Smooth muscle cell (in vitro differentiated cells): ENCODE results near the gene C1QL1. TPM values are rescaled to one million over a fixed set of nuclear protein-coding genes. Genes with fewer than 3 reads are reported as not detected.

ENCODE experiments used
- DNase-seq: peaks from one replicate; lab custom pipeline; 2025; ENCODE audit not compliant: unreplicated experiment; lab: John Stamatoyannopoulos, UW
- H2AFZ ChIP-seq: fragments of 200-600 bp; sonication (generic); 2 replicates; pipeline ENCODE4 v1.6.0; 2016; ENCODE audit warnings: antibody characterized with exemption, low read depth, mild to moderate bottlenecking
- H3F3A ChIP-seq: fragments of 200-600 bp; sonication (generic); 2 replicates; pipeline ENCODE4 v1.6.0; 2017; ENCODE audit warnings: antibody characterized with exemption, low read depth
- H3K27ac ChIP-seq: fragments of 200-600 bp; sonication (generic); 2 replicates; pipeline ENCODE4 v1.5.1; 2016; ENCODE audit warnings: low read depth, mild to moderate bottlenecking
- H3K27me3 ChIP-seq: fragments of 200-600 bp; sonication (generic); 2 replicates; pipeline ENCODE4 v1.6.1; 2016; ENCODE audit warnings: low read depth, mild to moderate bottlenecking
- H3K36me3 ChIP-seq: fragments of 200-600 bp; sonication (generic); 2 replicates; pipeline ENCODE4 v1.5.1; 2016; ENCODE audit warnings: low read depth
- H3K4me1 ChIP-seq: fragments of 200-600 bp; sonication (generic); 2 replicates; pipeline ENCODE4 v1.5.1; 2016; ENCODE audit warnings: low read depth
- H3K4me2 ChIP-seq: fragments of 200-600 bp; sonication (generic); 2 replicates; pipeline ENCODE4 v1.6.0; 2016; ENCODE audit warnings: mild to moderate bottlenecking
- H3K4me3 ChIP-seq: fragments of 200-600 bp; sonication (generic); 2 replicates; pipeline ENCODE4 v1.5.1; 2016; ENCODE audit warnings: mild to moderate bottlenecking
- H3K79me2 ChIP-seq: fragments of 200-600 bp; sonication (generic); 2 replicates; pipeline ENCODE4 v1.6.0; 2016; ENCODE audit warnings: low read depth, mild to moderate bottlenecking
- H3K9ac ChIP-seq: fragments of 200-600 bp; sonication (generic); 2 replicates; pipeline ENCODE4 v1.6.0; 2016; ENCODE audit warnings: low read depth
- H3K9me3 ChIP-seq: fragments of 200-600 bp; sonication (generic); replicated peaks from 2 replicates; pipeline ENCODE4 v1.5.1; 2016; ENCODE audit warnings: low read depth
- H4K20me1 ChIP-seq: fragments of 200-600 bp; sonication (generic); 2 replicates; pipeline ENCODE4 v1.6.0; 2016; ENCODE audit warnings: low read depth
- CTCF ChIP-seq: fragments of 200-600 bp; sonication (generic); IDR thresholded peaks from 2 replicates; pipeline ENCODE4 v1.5.1; 2017; ENCODE audit warnings: borderline replicate concordance, mild to moderate bottlenecking, antibody characterized with exemption; ENCODE audit not compliant: insufficient read depth, poor library complexity, severe bottlenecking
- WGBS: methylation state at CpG from one replicate; pipeline ENCODE4 v1.1.7; 2016; ENCODE audit warnings: low lambda C conversion rate; 5-methylcytosine and 5-hydroxymethylcytosine counted together
- polyA plus RNA-seq: library from polyadenylated mRNA; unstranded; fragments of >200 nt; fragmentation: Nextera tagmentation; extraction: Ambion mirVana; gene quantifications from 2 replicates; pipeline ENCODE4 v1.2.1, GENCODE V29; 2016
- total RNA-seq: library from RNA; depleted of rRNA; stranded (reverse); fragments of >200 nt; gene quantifications from 2 replicates; pipeline ENCODE4 v1.2.3, GENCODE V29; 2014

Gene C1QL1
- total and polyA plus RNA-seq, 2 experiments from 2014 or later: 5.6 TPM; not detected in 1

GRCh38 chr17:44927696-44928095 lies 40.4 kb downstream of the C1QL1 start:
- Histone ChIP-seq H3K27me3 (no peaks in the 10 kb centered on the region), H3K4me2 (no peak overlapping the region), H3K9ac (no peak overlapping the region), H3K27ac (no peak overlapping the region), H4K20me1 (no peaks in the 10 kb centered on the region), H3K36me3 (no peaks in the 10 kb centered on the region), H3K4me1 (no peaks in the 10 kb centered on the region), H2AFZ (no peak overlapping the region), H3F3A (no peaks in the 10 kb centered on the region), H3K4me3 (no peak overlapping the region), H3K9me3 (no peaks in the 10 kb centered on the region), H3K79me2 (no peaks in the 10 kb centered on the region)
- no peak for TF ChIP-seq CTCF
- WGBS: 100% methylated on average over 3 of the region's 3 CpGs
- no peak for DNase-seq

- H3F3A ChIP-seq: no peaks in the 10 kb centered on the region
- WGBS: 96% methylated on average over 15 of the region's 15 CpGs
- H3K4me3 ChIP-seq: no peak overlapping the region
- no peak for DNase-seq
- H3K27me3 ChIP-seq: no peaks in the 10 kb centered on the region
- H3K36me3 ChIP-seq: no peaks in the 10 kb centered on the region
- no peak for TF ChIP-seq CTCF
- H3K9me3 ChIP-seq: no peaks in the 10 kb centered on the region
- H2AFZ ChIP-seq: no peak overlapping the region
- H4K20me1 ChIP-seq: no peaks in the 10 kb centered on the region
- no peak overlapping the region for H3K4me2 ChIP-seq
- H3K79me2 ChIP-seq: no peaks in the 10 kb centered on the region
- no peak overlapping the region for H3K9ac ChIP-seq
- H3K4me1 ChIP-seq: no peaks in the 10 kb centered on the region
- H3K27ac ChIP-seq: no peak overlapping the region
Observed at GRCh38 chr17:44926821-44927525, 41.1 kb downstream of the C1QL1 start.

GRCh38 chr17:44925731-44926697 lies 42.1 kb downstream of the C1QL1 start:
- no peak for TF ChIP-seq CTCF
- Histone ChIP-seq H3F3A (no peaks in the 10 kb centered on the region), H3K9me3 (no peaks in the 10 kb centered on the region), H3K79me2 (no peaks in the 10 kb centered on the region), H3K4me1 (peaks cover 3% of the 10 kb centered on the region), H3K9ac (no peak overlapping the region), H4K20me1 (no peaks in the 10 kb centered on the region), H3K4me3 (no peak overlapping the region), H3K27ac (no peak overlapping the region), H3K36me3 (no peaks in the 10 kb centered on the region), H3K4me2 (no peak overlapping the region), H3K27me3 (no peaks in the 10 kb centered on the region), H2AFZ (no peak overlapping the region)
- 97% methylated on average over 18 of the region's 18 CpGs for WGBS
- no peak for DNase-seq
